KOPT-K1 (cell line): ENCODE measurements around the gene GOPC.
A peak's percentile ranks its signal among the peaks of the same experiment; 100 is the strongest.

ENCODE experiments used
- H3K27ac ChIP-seq: fragments of 200-600 bp; sonication (generic); 2 replicates; pipeline ENCODE4 v1.5.1; 2016; ENCODE audit warnings: antibody characterized with exemption, mild to moderate bottlenecking, low read depth, low read length; ENCODE audit not compliant: poor library complexity, severe bottlenecking
- H3K36me3 ChIP-seq: fragments of 200-600 bp; sonication (generic); 2 replicates; pipeline ENCODE4 v1.5.1; 2017; ENCODE audit warnings: antibody characterized with exemption, mild to moderate bottlenecking, low read length, moderate library complexity; ENCODE audit not compliant: insufficient read depth
- H3K9me3 ChIP-seq: fragments of 200-600 bp; sonication (generic); 2 replicates; pipeline ENCODE4 v1.5.1; 2017; ENCODE audit warnings: antibody characterized with exemption, low read length, mild to moderate bottlenecking; ENCODE audit not compliant: insufficient read depth, poor library complexity, severe bottlenecking

The GOPC gene

GRCh38 chr6:117605169-117605826 is 3.0 kb upstream of the GOPC start:
- Histone ChIP-seq H3K27ac (no peak overlapping the region), H3K9me3 (no peaks in the 10 kb centered on the region), H3K36me3 (no peaks in the 10 kb centered on the region)

DNA sequence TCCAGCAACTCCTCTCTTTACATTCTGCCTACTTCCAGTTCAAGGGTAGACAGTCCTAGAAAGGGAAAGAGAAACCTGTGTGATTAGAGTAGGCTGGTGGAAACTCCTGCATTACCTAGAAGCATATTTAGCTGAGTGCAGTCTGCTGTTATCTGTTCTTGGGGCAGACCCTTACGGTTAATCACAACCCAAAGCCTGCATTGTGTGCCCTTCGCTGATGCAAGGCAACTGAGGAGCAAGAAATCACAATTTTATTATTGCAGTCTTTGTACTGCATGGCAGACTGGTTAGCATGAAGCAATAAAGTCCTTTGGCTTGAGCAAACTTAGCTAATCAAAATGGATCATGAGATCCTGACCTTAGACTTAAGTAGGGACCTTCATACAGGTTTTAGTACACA is 1.5 kb upstream of the GOPC start:
- H3K36me3 ChIP-seq: peaks cover 7% of the 10 kb centered on the region; the same call in 1 of the 2 replicates
- no peaks in the 10 kb centered on the region for H3K9me3 ChIP-seq
- no peak overlapping the region for H3K27ac ChIP-seq

DNA sequence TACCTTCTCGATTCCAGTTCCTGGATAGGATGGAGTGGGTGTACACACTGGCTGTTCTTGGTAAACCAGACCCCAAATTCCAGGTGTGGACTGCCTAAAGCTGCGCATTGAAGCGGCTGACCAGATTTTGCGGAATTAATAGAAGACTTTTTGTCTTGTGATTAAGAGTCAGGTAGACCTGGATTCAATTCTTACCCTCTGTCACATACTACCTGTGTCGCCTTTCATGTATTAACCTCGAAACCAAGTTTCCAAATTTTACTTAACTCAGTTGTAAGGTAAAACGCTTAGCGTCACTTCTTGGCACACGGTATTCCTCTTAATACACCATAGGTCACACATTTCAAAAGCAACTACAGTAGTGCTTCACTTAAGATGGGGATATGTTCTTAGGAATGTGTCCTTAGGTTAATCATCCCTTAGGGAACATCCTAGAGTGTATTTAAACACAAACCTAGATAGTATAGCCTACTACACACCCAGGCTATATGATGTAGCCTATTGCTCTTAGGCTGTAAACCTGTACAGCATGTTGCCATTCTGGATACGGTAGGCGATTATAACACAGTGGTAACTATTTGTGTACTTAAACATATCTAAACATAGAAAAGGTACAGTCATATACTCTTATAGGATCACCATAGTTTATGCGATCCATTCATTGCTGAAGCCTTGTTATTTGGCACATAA is 733 bp upstream of the GOPC start:
- Histone ChIP-seq H3K36me3 (peaks cover 15% of the 10 kb centered on the region), H3K27ac (peak overlapping the region; percentile 91), H3K9me3 (no peaks in the 10 kb centered on the region)

DNA sequence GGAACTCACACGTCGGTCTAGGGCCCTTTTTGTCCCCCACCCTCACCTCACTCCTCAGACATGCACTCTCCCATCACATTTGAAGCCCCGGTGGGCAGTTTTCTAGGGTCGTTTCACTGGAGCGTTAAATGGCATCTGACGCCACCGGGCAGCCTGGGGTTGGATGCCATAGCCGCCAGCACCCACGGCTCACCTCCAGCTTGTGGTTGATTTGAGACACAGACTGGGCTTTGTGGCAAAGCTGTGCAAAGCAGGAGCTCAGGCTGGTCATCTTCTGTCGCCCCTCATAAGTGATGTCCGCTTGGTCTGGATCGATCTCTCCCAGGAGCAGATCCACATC is 530 bp downstream of the GOPC start:
- Histone ChIP-seq H3K36me3 (peaks cover 28% of the 10 kb centered on the region), H3K27ac (peak overlapping the region; percentile 91), H3K9me3 (peaks cover 11% of the 10 kb centered on the region)

GRCh38 chr6:117600008-117600743 is 2.1 kb downstream of the GOPC start:
- H3K9me3 ChIP-seq: peaks cover 11% of the 10 kb centered on the region
- H3K27ac ChIP-seq: no peak overlapping the region
- H3K36me3 ChIP-seq: peaks cover 38% of the 10 kb centered on the region

DNA sequence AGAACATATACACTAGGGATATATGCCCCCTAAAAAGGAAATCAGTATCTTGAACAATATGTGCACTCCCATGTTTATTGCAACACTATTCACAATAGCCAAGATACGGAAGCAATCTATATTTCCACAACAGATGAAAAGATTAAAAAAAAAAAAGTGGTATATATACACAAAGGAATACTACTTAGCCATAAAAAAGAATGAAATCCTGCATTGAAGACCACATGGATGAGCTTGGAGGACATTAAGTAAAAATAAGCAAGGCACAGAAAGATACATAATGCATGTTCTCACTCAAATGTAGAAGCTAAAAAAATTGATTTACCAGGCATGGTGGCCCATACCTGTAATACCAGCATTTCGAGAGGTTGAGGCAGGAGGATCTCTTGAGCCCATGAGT is 4.6 kb downstream of the GOPC start:
- Histone ChIP-seq H3K36me3 (peaks cover 44% of the 10 kb centered on the region), H3K27ac (no peak overlapping the region), H3K9me3 (peaks cover 11% of the 10 kb centered on the region)

GRCh38 chr6:117595099-117595923 is 7.0 kb downstream of the GOPC start:
- H3K36me3 ChIP-seq: peaks cover 61% of the 10 kb centered on the region
- H3K9me3 ChIP-seq: peaks cover 11% of the 10 kb centered on the region
- H3K27ac ChIP-seq: no peak overlapping the region

GRCh38 chr6:117592983-117593759 is 9.1 kb downstream of the GOPC start:
- H3K27ac ChIP-seq: no peak overlapping the region
- peaks cover 66% of the 10 kb centered on the region for H3K36me3 ChIP-seq
- H3K9me3 ChIP-seq: peaks cover 11% of the 10 kb centered on the region

DNA sequence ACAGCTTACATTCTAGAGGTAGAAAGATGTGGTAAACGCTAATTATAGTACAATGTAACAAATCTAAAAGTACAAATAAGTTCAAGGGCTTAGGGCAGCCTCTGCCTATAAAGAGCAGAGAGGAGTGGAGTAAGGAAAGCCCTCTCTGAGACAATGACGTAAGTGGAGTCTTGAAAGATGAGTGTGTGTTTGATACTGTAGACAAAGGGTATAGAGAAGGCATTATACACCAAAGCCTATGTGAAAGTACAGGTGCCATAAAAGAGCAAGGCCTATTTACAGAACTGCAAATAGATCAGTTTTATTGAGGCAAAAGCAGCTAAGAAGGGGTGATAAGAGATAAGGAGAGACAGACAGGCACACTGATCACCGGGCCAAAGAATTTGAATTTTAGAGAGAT is 10.9 kb downstream of the GOPC start:
- no peaks in the 10 kb centered on the region for H3K9me3 ChIP-seq
- H3K36me3 ChIP-seq: peaks cover 65% of the 10 kb centered on the region
- no peak overlapping the region for H3K27ac ChIP-seq

DNA sequence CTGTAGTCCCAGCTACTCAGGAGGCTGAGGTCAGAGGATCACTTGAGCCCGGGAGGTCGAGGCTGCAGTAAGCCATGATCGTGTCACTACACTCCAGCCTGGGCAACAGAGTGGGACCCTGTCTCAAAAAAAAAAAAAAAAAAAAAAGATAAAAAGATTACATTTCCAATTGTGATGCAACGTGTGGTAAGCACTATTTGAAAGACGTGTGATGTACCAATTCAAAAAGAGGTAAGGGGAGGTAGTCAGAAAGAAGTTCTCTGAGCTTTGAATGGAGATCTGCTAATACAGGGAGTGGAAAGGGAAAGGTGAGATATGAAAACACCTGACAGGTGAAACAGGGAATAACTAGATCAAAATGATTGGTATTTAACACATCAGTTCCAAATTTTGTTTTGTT is 11.9 kb downstream of the GOPC start:
- Histone ChIP-seq H3K36me3 (peaks cover 67% of the 10 kb centered on the region), H3K27ac (no peak overlapping the region), H3K9me3 (no peaks in the 10 kb centered on the region)

DNA sequence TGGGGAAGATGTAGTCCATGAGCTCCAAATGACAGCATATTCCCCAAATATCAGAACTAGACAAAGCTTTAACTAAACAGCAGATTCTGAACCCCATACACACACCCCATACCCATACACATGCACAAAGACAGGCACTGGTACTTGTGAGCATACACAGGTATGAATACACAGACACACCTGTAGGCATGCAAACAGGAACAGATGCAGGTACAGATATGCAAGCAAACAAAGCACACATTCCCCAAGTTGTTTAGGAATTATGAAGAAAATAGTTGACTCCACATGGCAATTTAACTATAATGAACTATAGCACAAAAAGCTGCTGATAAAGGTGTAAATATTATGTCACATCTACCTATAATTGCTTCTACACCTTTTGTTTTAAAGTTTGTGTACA is 16.7 kb downstream of the GOPC start:
- H3K27ac ChIP-seq: no peak overlapping the region
- peaks cover 9% of the 10 kb centered on the region for H3K9me3 ChIP-seq
- H3K36me3 ChIP-seq: peaks cover 82% of the 10 kb centered on the region

DNA sequence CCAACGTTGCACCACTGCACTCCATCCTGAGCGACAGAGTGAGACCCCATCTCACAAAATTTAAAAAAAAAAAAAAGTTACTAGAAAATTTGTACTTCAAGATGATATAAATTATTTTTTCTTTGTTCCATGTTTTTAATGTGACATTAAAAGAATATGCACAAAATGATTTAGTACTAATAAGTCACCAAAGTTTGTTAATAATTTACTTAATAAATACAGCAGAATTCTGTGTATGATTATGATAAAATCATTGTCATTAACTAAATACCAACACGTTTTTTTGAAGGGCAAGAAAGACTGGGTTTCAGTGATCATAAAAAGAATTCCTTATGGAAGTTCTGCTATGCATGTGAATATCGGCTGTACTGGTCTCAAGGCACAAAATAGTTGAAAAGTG is 28.1 kb downstream of the GOPC start:
- Histone ChIP-seq H3K27ac (no peak overlapping the region), H3K9me3 (no peaks in the 10 kb centered on the region), H3K36me3 (peaks cover 84% of the 10 kb centered on the region)

GRCh38 chr6:117573006-117573680 is 29.2 kb downstream of the GOPC start:
- Histone ChIP-seq H3K9me3 (no peaks in the 10 kb centered on the region), H3K27ac (no peak overlapping the region), H3K36me3 (peaks cover 85% of the 10 kb centered on the region)

- Histone ChIP-seq H3K27ac (no peak overlapping the region), H3K9me3 (no peaks in the 10 kb centered on the region), H3K36me3 (peaks cover 100% of the 10 kb centered on the region)
These were observed 33.4 kb downstream of the GOPC start for GRCh38 chr6:117568831-117569410.
